ENCODE data around the gene TAF4B. TPM values are rescaled to one million over a fixed set of nuclear protein-coding genes. Genes with fewer than 3 reads are reported as not detected.

The TAF4B gene
- total RNA-seq, 1 donor from 2014 or later, result 3.3 TPM

GRCh38 chr18:26403491-26403890, 177.2 kb downstream of the TAF4B start:
- no peak for DNase-seq (ENCODE audit: low spot score)
- Mint-ChIP-seq H3K36me3 (ENCODE audit: low read depth, unreplicated experiment) (no peaks in the 10 kb centered on the region), H3K9me3 (ENCODE audit: unreplicated experiment) (no peaks in the 10 kb centered on the region), H3K27ac (ENCODE audit: unreplicated experiment) (no peak overlapping the region), H3K4me1 (ENCODE audit: unreplicated experiment) (peaks cover 3% of the 10 kb centered on the region), H3K27me3 (ENCODE audit: unreplicated experiment) (peaks cover 1% of the 10 kb centered on the region), H3K4me3 (ENCODE audit: unreplicated experiment) (no peak overlapping the region)
- no peak for TF ChIP-seq CTCF (IDR thresholded peaks at IDR 0.05; ENCODE audit: unreplicated experiment)

GRCh38 chr18:26405190-26405801, 179.1 kb downstream of the TAF4B start:
- no peak for TF ChIP-seq CTCF (IDR thresholded peaks at IDR 0.05; ENCODE audit: unreplicated experiment)
- Mint-ChIP-seq H3K27me3 (ENCODE audit: unreplicated experiment) (peaks cover 1% of the 10 kb centered on the region), H3K4me1 (ENCODE audit: unreplicated experiment) (peaks cover 3% of the 10 kb centered on the region), H3K36me3 (ENCODE audit: low read depth, unreplicated experiment) (no peaks in the 10 kb centered on the region), H3K4me3 (ENCODE audit: unreplicated experiment) (no peak overlapping the region), H3K9me3 (ENCODE audit: unreplicated experiment) (no peaks in the 10 kb centered on the region), H3K27ac (ENCODE audit: unreplicated experiment) (no peak overlapping the region)
- DNase-seq (ENCODE audit: low spot score), result no peak

- Mint-ChIP-seq H3K27ac (ENCODE audit: unreplicated experiment) (no peak overlapping the region), H3K4me3 (ENCODE audit: unreplicated experiment) (no peak overlapping the region), H3K27me3 (ENCODE audit: unreplicated experiment) (peaks cover 1% of the 10 kb centered on the region), H3K36me3 (ENCODE audit: low read depth, unreplicated experiment) (no peaks in the 10 kb centered on the region), H3K4me1 (ENCODE audit: unreplicated experiment) (peaks cover 3% of the 10 kb centered on the region), H3K9me3 (ENCODE audit: unreplicated experiment) (no peaks in the 10 kb centered on the region)
- TF ChIP-seq CTCF (IDR thresholded peaks at IDR 0.05; ENCODE audit: unreplicated experiment), result no peak
- DNase-seq (ENCODE audit: low spot score), result no peak
Measured at GRCh38 chr18:26406324-26406723, 180.1 kb downstream of the TAF4B start.

- no peak overlapping the region for H3K27ac Mint-ChIP-seq (ENCODE audit: unreplicated experiment)
- no peak for DNase-seq (ENCODE audit: low spot score)
- no peaks in the 10 kb centered on the region for H3K9me3 Mint-ChIP-seq (ENCODE audit: unreplicated experiment)
- no peak for TF ChIP-seq CTCF (IDR thresholded peaks at IDR 0.05; ENCODE audit: unreplicated experiment)
- H3K4me1 Mint-ChIP-seq (ENCODE audit: unreplicated experiment), result peaks cover 3% of the 10 kb centered on the region
- peaks cover 1% of the 10 kb centered on the region for H3K27me3 Mint-ChIP-seq (ENCODE audit: unreplicated experiment)
- H3K36me3 Mint-ChIP-seq (ENCODE audit: low read depth, unreplicated experiment), result no peaks in the 10 kb centered on the region
- no peak overlapping the region for H3K4me3 Mint-ChIP-seq (ENCODE audit: unreplicated experiment)
Measured at GRCh38 chr18:26406854-26407517, 180.7 kb downstream of the TAF4B start.

Measured in endothelial cell (in vitro differentiated cells).